K562 (cell line): ENCODE measurements around the gene PPP1R10. TPM values are rescaled to one million over a fixed set of nuclear protein-coding genes. Genes with fewer than 3 reads are reported as not detected.

Experiments
- IFI16 ChIP-seq: fragments of 250-450 bp; sonication (Bioruptor Pico); IDR thresholded peaks from 2 replicates; pipeline ENCODE4 v2.1.2; 2022; ENCODE audit warnings: mild to moderate bottlenecking, inconsistent platforms
- MTA2 ChIP-seq: fragments of 450-650 bp; IDR thresholded peaks from 2 replicates; pipeline ENCODE4 v1.6.1; 2016; ENCODE audit warnings: low read depth
- NELFE ChIP-seq: IDR thresholded peaks from 2 replicates; pipeline ENCODE4 v1.6.1; 2011; ENCODE audit warnings: mild to moderate bottlenecking; ENCODE audit not compliant: insufficient read depth, insufficient read length
- POLR2B ChIP-seq: fragments of 450-650 bp; IDR thresholded peaks from 2 replicates; pipeline ENCODE4 v1.6.1; 2018; ENCODE audit warnings: low read depth; ENCODE audit not compliant: partially characterized antibody
- RAD51 ChIP-seq: fragments of 450-650 bp; IDR thresholded peaks from 2 replicates; pipeline ENCODE4 v1.7.1; 2016; ENCODE audit warnings: low read depth, mild to moderate bottlenecking, borderline replicate concordance
- RBFOX2 ChIP-seq: fragments of 200-400 bp; formaldehyde crosslinking; IDR thresholded peaks from 2 replicates; pipeline ENCODE4 v1.6.1; 2017; ENCODE audit warnings: low read depth, mild to moderate bottlenecking, low read length, moderate library complexity
- TCF3 ChIP-seq: sonication (generic); formaldehyde crosslinking; IDR thresholded peaks from 2 replicates; pipeline ENCODE4 v1.4.0; 2020; ENCODE audit warnings: mild to moderate bottlenecking, missing genetic modification reagents
- ZNF444 ChIP-seq: fragments of 250-450 bp; sonication (Bioruptor Pico); IDR thresholded peaks from 2 replicates; pipeline ENCODE4 v1.4.0; 2020; ENCODE audit warnings: mild to moderate bottlenecking, moderate library complexity
- ZNF75A ChIP-seq: fragments of 450-650 bp; formaldehyde crosslinking; IDR thresholded peaks from 2 replicates; pipeline ENCODE4 v1.4.0; 2020; ENCODE audit warnings: mild to moderate bottlenecking
- polyA plus RNA-seq, 8 experiments: library from polyadenylated mRNA; depleted of rRNA in 4 of 8; stranded (reverse) in 5 of 8; unstranded in 3 of 8; fragments of >200 nt; fragmentation: Nextera tagmentation in 2 of 8; fragmentation: Illumina TruSeq in 1 of 8; extraction: Ambion mirVana in 2 of 8; extraction: Trizol in 1 of 8; gene quantifications; 2 replicates each; pipeline versions ENCODE4 v1.2.1 to v1.2.3, GENCODE V29; 2011 to 2014; ENCODE audit warnings: inconsistent platforms in 1 of 8, missing spikeins in 1 of 8
- total RNA-seq, 7 experiments: library from RNA; depleted of rRNA in 6 of 7; stranded (reverse); fragments of >200 nt in 6 of 7; fragmentation: Illumina TruSeq in 2 of 7; extraction: Trizol in 2 of 7; gene quantifications; 2 replicates each; pipeline versions ENCODE4 v1.2.1 to v1.2.3, GENCODE V29; 2011 to 2021; ENCODE audit warnings: low replicate concordance in 1 of 7
- TF ChIP-seq, protein P1 (sequence below): sonication (generic); formaldehyde crosslinking; IDR thresholded peaks from 2 replicates; pipeline ENCODE4 v1.8.0; 2022; ENCODE audit warnings: mild to moderate bottlenecking, missing genetic modification reagents
- TF ChIP-seq, protein P2 (sequence below): fragments of 450-650 bp; IDR thresholded peaks from 2 replicates; pipeline ENCODE4 v1.6.1; 2017; ENCODE audit warnings: mild to moderate bottlenecking, moderate library complexity
- TF ChIP-seq, protein P3 (sequence below): fragments of 450-650 bp; IDR thresholded peaks from 2 replicates; pipeline ENCODE4 v1.7.1; 2018; ENCODE audit warnings: mild to moderate bottlenecking, low read depth; ENCODE audit not compliant: partially characterized antibody
- TF ChIP-seq, protein P4 (sequence below): fragments of 450-650 bp; IDR thresholded peaks from 2 replicates; pipeline ENCODE4 v1.6.1; 2016; ENCODE audit warnings: low read depth, mild to moderate bottlenecking, moderate library complexity

The PPP1R10 gene
- total and polyA plus RNA-seq, 9 of the 15 experiments (the other 6 are each of a cell fraction or from before 2014, with no cell fraction given), result 14.1 to 65.5 (median 32.6) TPM

DNA sequence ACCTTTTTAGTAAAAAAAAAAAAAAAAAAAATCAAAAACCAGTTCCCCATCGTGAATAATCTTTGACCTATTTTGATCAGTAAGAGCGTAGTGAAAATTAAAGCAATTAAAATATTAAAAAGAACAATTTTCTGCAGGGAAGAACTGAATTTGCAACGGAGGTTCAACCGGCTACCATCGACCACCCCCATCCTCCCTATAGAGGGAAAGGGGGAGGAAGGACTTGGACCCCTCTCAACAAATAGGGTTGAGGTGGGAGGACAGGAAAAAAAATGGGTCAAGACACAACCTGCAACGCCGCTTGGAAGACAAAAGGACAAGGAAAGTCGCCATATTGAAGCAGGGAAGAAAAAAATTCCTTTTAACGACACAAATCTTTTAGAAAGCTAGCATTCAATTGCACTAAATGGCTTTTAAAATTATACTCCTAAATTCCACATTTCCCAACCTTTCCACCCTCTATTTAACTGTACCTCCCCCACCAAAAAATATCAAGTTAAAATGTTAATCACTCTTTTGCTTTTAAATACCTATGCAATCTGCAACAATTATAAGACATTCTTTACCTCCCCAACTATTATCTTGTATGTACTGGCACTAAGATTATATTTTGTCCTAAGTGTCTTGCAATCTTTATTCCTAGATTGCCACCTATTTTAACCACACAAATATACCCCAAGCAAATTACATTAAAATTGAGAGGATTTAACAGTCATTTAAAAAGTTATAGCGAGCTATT is 1.7 kb downstream of the PPP1R10 start (continued):
- TF ChIP-seq, protein P1, sequence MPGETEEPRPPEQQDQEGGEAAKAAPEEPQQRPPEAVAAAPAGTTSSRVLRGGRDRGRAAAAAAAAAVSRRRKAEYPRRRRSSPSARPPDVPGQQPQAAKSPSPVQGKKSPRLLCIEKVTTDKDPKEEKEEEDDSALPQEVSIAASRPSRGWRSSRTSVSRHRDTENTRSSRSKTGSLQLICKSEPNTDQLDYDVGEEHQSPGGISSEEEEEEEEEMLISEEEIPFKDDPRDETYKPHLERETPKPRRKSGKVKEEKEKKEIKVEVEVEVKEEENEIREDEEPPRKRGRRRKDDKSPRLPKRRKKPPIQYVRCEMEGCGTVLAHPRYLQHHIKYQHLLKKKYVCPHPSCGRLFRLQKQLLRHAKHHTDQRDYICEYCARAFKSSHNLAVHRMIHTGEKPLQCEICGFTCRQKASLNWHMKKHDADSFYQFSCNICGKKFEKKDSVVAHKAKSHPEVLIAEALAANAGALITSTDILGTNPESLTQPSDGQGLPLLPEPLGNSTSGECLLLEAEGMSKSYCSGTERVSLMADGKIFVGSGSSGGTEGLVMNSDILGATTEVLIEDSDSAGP (CRISPR knock-in tag), result no peak
- TF ChIP-seq ZNF75A (CRISPR knock-in tag), result peak; percentile 64; the same call in 1 of the 2 replicates
- no peak for TF ChIP-seq RAD51
- no peak for TF ChIP-seq NELFE
- TF ChIP-seq TCF3 (CRISPR knock-in tag), result no peak
- TF ChIP-seq IFI16 (CRISPR knock-in tag), result no peak
- TF ChIP-seq, protein P2, sequence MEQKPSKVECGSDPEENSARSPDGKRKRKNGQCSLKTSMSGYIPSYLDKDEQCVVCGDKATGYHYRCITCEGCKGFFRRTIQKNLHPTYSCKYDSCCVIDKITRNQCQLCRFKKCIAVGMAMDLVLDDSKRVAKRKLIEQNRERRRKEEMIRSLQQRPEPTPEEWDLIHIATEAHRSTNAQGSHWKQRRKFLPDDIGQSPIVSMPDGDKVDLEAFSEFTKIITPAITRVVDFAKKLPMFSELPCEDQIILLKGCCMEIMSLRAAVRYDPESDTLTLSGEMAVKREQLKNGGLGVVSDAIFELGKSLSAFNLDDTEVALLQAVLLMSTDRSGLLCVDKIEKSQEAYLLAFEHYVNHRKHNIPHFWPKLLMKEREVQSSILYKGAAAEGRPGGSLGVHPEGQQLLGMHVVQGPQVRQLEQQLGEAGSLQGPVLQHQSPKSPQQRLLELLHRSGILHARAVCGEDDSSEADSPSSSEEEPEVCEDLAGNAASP, result no peak
- TF ChIP-seq, protein P3, sequence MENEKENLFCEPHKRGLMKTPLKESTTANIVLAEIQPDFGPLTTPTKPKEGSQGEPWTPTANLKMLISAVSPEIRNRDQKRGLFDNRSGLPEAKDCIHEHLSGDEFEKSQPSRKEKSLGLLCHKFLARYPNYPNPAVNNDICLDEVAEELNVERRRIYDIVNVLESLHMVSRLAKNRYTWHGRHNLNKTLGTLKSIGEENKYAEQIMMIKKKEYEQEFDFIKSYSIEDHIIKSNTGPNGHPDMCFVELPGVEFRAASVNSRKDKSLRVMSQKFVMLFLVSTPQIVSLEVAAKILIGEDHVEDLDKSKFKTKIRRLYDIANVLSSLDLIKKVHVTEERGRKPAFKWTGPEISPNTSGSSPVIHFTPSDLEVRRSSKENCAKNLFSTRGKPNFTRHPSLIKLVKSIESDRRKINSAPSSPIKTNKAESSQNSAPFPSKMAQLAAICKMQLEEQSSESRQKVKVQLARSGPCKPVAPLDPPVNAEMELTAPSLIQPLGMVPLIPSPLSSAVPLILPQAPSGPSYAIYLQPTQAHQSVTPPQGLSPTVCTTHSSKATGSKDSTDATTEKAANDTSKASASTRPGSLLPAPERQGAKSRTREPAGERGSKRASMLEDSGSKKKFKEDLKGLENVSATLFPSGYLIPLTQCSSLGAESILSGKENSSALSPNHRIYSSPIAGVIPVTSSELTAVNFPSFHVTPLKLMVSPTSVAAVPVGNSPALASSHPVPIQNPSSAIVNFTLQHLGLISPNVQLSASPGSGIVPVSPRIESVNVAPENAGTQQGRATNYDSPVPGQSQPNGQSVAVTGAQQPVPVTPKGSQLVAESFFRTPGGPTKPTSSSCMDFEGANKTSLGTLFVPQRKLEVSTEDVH, result peak; percentile 36
- peak; percentile 93 for TF ChIP-seq POLR2B
- peak; percentile 77 for TF ChIP-seq ZNF444
- peak; percentile 70 for TF ChIP-seq RBFOX2
- peak; percentile 4; the same call in 1 of the 2 replicates for TF ChIP-seq MTA2
- TF ChIP-seq, protein P4, sequence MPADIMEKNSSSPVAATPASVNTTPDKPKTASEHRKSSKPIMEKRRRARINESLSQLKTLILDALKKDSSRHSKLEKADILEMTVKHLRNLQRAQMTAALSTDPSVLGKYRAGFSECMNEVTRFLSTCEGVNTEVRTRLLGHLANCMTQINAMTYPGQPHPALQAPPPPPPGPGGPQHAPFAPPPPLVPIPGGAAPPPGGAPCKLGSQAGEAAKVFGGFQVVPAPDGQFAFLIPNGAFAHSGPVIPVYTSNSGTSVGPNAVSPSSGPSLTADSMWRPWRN, result no peak
